ENCODE data around the gene RPL41. TPM values are rescaled to one million over a fixed set of nuclear protein-coding genes. Genes with fewer than 3 reads are reported as not detected.

Gene RPL41
- total and polyA plus RNA-seq, 9 of the 15 experiments (the other 6 are each of a cell fraction or from before 2014, with no cell fraction given), result 3,403 to 11,276 (median 5,604) TPM

- no peak for TF ChIP-seq ZNF24 (IDR thresholded peaks at IDR 0.05)
- TF ChIP-seq ZNF239 (CRISPR knock-in tag; IDR thresholded peaks at IDR 0.05), result peak; percentile 12; the same call in 1 of the 2 replicates
- no peak for TF ChIP-seq ARID3A (IDR thresholded peaks at IDR 0.05; ENCODE audit: borderline replicate concordance, low read depth, low read length)
- peak; percentile 92 for TF ChIP-seq VEZF1 (CRISPR knock-in tag; IDR thresholded peaks at IDR 0.05)
- TF ChIP-seq ZNF277 (CRISPR knock-in tag; IDR thresholded peaks at IDR 0.05; ENCODE audit: borderline replicate concordance), result no peak
- TF ChIP-seq GTF2E2 (tag; IDR thresholded peaks at IDR 0.05), result peak; percentile 60; the same call in 1 of the 2 replicates
- no peak for TF ChIP-seq MAFG (tag; conservative IDR thresholded peaks at IDR 0.05)
- TF ChIP-seq PRMT5 (CRISPR knock-in tag; IDR thresholded peaks at IDR 0.05), result no peak; the same call in 1 of the 2 replicates
- TF ChIP-seq PHF21A (IDR thresholded peaks at IDR 0.05; ENCODE audit: borderline replicate concordance, low read depth), result no peak
- TF ChIP-seq BRD4 (IDR thresholded peaks at IDR 0.05), result peak; percentile 88; the same call in 1 of the 2 replicates
- no peak for TF ChIP-seq NELFE (IDR thresholded peaks at IDR 0.05; ENCODE audit: insufficient read depth, insufficient read length)
- TF ChIP-seq BMI1 (IDR thresholded peaks at IDR 0.05; ENCODE audit: low read length), result no peak
- no peak for TF ChIP-seq MCM7 (IDR thresholded peaks at IDR 0.05)
- TF ChIP-seq PKNOX1 (IDR thresholded peaks at IDR 0.05), result no peak
- 0 out of 2 replicates have a peak, but pooled peaks have one; percentile 31 for TF ChIP-seq BCL6 (CRISPR knock-in tag; IDR thresholded peaks at IDR 0.05)
- TF ChIP-seq NUFIP1 (IDR thresholded peaks at IDR 0.05; ENCODE audit: partially characterized antibody), result no peak
- no peak for TF ChIP-seq E2F6 (IDR thresholded peaks at IDR 0.05; ENCODE audit: borderline replicate concordance in 1 of 2, extremely low read depth in 1 of 2, insufficient read depth in 1 of 2, insufficient read length in 1 of 2, low read depth in 1 of 2, low read length in 1 of 2, poor library complexity in 1 of 2, severe bottlenecking in 1 of 2)
- TF ChIP-seq THAP7 (CRISPR knock-in tag; IDR thresholded peaks at IDR 0.05), result peak; percentile 72; the same call in 1 of the 2 replicates
- TF ChIP-seq XRCC5 (IDR thresholded peaks at IDR 0.05; ENCODE audit: low read depth, low read length), result no peak
Measured at GRCh38 chr12:56158029-56158925, 41.8 kb downstream of the RPL41 start, which contains the start of gene MYL6 (continued).

All from K562 (cell line).